GM19099 (cell line): ENCODE data around the gene PHF11.

Experiments
- POLR2A ChIP-seq: IDR thresholded peaks from 3 replicates; pipeline ENCODE4 v1.6.1; 2011; ENCODE audit warnings: low read depth; ENCODE audit not compliant: insufficient read length; ENCODE audit errors: extremely low read depth

PHF11 gene

DNA sequence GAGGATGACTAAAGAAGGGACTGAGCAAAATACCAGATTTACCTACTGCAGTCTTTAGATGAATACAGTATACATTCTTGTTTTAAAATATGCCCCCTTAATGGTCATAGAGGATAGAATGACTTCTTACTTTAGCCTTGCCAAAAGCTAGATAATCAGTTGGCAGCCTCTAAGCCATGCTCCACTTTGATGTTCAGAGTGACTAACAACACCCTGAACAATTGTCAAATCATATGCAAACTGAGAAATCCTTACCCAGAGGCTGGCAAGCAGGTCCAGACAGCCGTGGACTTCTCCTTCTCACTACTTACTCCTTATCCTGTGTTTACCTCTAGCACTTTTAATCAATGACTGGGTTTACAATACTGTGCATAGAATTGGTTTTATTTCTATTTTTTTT, 23.6 kb upstream of the PHF11 start:
- no peak for TF ChIP-seq POLR2A

DNA sequence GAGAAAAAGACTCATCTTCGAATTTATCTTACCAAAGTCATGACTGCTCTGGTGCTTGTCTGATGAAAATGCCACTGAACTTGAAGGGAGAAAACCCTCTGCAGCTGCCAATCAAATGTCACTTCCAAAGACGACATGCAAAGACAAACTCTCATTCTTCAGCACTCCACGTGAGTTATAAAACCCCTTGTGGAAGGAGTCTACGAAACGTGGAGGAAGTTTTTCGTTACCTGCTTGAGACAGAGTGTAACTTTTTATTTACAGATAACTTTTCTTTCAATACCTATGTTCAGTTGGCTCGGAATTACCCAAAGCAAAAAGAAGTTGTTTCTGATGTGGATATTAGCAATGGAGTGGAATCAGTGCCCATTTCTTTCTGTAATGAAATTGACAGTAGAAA, 19.2 kb upstream of the PHF11 start:
- TF ChIP-seq POLR2A, result no peak

DNA sequence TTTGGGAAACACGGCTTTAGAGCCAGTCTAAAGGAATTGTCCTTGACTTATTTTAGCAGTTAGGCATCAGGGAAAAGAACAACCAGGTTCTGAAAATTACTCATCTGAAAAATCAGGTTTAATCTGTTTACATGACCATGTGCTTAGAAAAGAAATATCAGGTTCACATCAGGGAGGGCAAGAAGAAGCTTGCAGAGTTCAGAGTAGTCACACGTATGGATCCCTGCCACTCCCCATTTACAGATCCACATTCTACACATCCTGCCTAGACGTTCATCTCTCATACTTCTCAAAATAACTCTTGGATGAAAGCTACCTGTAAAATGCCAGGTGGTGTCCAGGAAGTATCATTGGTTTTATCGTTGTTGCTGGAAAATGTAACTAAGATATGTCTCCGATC, 14.0 kb upstream of the PHF11 start:
- TF ChIP-seq POLR2A, result no peak

DNA sequence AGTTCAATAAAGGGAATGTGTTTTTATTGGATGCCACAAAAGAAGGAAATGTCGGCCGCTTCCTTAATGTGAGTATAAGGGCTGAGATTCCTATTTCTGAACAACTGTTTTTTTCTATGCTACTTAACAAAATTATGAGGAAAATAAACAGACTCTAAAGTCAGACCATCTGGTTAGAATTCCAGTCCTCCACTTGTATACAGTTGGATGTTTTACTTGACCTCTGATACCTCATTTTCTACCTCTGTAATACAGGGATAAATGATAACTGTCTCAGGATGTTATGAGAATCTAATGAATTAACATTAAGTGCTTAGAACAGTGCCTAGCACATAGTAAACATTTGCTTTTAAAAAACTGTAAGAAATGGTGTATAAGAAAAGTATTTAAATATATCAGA, 7.2 kb upstream of the PHF11 start:
- TF ChIP-seq POLR2A, result no peak

DNA sequence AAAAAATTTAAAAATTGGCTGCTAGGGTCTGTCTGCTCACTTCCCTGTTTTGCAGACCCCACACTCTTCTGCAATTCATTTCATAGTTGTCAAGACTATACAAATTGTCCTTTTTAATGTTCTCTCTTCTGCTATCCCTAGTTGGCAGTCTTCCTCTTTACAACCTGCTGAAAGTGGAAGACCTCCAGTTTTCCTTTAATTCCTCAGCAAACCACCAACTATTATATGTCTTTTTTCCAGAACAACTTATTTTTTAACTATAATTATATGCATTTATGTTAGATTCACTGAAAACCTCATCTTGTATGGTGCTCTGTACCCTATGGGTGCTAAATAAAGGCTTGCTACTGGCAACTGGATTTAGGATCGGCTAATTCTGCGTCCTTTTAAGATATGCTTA, 1.1 kb upstream of the PHF11 start:
- TF ChIP-seq POLR2A, result no peak

DNA sequence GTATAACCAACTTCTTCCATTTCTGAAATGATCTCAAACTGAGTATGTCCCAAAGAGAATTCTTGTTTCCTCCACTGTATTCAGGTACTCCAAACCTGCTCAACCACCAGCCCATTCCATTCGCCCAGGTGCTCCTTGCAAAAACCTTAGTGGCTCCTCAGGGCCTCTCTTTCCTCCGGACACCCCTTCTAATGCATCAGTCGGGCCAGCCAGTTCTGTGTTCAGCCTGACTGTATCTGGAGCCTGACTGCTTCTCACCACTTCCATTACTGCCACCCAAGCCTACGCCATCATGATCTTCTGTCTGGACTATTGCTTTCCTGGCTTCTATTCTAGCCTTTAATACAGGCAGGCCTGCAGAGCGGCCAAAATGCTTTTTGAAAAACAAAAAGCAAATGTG, 1.5 kb downstream of the PHF11 start:
- TF ChIP-seq POLR2A, result no peak

DNA sequence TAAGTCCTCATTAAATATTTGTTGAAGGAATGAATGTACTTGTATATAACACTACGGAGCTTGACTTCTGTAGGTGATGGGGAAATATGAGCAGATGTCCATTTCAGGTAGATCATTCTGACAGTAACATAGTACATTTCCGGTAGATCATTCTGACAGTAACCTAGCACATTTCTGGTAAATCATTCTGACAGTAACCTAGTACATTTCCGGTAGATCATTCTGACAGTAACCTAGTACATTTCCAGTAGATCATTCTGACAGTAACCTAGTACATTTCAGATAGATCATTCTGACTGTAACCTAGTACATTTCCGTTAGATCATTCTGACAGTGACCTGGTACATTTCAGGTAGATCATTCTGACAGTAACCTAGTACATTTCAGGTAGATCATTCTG, 2.5 kb downstream of the PHF11 start:
- no peak for TF ChIP-seq POLR2A

DNA sequence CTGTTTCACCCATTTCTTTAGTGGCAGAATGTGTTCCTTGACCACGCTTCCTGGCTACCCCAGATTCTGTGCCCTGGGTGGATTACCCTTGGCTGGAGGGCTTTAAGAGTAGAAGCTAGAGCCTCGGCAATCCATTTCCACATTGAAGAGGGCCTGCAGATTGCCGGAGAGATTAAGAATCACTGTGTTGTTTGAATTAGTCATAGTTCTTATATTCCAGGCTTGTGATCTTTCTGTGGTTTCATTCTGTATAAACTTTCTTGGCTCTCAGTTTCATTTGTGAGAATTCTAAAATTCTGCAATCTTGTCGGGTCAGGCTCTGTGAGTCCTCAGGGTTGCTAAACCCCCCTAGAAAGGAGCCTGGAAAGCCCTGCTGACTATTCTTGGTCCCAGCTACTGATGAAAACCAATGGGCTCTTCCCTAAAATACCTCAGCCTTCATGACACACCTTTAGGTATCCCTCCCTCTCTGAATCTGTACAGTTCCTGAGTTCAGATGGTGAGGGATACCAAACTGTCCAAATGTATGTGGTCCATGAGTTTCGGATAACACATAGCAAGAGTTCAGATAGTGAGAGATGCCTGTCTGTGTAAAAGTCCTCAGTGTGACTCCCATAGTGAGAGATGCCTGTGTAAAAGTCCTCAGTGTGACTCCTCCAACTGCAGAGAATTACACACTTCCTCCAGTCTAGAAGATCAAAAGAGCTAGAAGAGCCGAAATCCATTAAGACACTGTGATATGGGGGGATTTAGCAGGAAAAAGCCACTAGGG, 4.3 kb downstream of the PHF11 start:
- no peak for TF ChIP-seq POLR2A

DNA sequence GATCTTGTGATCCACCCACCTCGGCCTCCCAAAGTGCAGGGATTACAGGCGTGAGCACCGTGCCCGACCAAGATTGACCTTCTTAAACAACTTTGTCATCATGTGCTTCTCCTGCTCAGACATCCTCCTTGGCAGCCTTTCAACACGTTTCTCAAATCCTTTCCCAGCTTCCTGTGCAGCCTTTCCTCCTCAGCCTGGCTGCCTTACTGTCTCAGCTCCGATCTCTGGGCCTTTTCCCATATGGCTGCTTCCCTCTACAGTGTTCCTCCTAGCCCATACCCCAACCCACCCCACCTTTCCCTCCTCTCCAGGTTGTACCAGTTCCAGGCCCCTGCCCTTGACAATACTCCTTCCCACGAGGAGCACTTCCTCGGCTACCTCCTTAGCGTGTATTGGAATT, 7.2 kb downstream of the PHF11 start:
- no peak for TF ChIP-seq POLR2A

DNA sequence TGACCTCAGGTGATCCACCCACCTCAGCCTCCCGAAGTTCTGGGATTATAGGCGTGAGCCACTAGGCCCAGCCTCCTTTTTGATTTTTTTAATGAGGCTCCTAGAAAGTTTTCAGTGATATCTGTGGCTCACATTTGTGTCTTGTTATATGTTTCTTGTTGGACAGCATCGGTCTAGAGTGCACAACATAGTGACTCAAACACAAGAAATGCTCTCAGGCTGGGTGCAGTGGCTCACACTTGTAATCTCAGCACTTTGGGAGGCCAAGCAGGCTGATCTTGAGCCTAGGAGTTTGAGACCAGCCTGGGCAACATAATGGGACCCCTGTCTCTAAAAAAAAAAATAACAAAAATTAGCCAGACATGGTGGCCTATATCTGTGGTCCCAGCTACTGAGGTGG, 8.2 kb downstream of the PHF11 start:
- TF ChIP-seq POLR2A, result no peak

DNA sequence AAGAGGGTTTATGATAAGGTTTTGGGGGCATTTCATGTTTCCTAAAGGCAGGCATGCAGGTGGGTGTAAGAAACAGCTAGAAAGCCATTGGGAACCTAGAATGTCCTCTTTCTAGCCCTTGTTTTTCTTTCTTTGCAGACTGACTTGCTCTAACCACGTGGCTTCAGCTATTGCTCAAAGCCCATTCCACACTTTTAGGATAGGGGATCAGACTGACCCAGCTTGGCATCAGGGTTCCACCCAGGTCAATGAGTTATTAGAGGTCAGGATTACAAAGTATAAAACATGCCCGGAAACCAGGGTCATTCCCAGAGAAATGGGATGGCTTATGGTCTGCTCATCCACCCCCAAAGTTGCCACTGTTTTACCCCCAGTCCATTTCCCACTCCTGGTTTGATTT, 16.8 kb downstream of the PHF11 start:
- no peak for TF ChIP-seq POLR2A

DNA sequence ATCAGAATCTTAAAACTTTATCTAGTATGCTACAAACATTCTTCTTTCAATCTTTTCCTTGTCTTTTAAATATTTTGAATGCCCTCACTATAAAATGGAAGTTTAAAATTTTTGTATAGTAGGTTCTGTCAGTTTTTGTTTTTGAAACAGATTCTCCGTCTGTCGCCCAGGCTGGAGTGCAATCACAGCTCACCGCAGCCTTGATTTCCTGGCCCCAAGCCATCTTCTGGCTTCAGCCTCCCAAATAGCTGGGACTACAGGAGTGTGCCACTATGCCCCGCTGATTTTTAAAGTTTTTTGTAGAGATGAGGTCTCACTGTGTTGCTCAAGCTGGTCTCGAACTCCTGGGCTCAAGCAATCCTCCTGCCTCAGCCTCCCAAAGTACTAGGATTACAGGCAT, 20.7 kb downstream of the PHF11 start:
- no peak for TF ChIP-seq POLR2A

DNA sequence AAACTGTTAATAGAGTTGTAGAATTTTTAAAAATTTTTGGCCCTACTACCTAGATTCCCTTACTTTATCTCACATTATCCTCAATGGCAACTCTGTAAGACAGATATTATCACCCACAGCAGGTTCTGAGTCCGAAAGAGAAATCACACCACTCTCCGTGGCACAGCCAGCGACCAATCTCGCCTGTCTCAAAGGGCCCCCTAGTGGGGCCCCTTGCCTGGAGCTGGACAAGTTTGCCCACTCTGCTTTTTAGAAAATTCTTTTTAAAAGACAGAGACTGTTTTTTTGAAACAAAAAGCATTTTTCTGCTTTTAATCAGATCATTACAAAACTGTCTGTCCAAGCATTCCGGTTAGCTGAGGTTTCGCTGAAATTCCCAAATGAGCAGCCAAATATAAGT, 21.7 kb downstream of the PHF11 start:
- TF ChIP-seq POLR2A, result no peak

DNA sequence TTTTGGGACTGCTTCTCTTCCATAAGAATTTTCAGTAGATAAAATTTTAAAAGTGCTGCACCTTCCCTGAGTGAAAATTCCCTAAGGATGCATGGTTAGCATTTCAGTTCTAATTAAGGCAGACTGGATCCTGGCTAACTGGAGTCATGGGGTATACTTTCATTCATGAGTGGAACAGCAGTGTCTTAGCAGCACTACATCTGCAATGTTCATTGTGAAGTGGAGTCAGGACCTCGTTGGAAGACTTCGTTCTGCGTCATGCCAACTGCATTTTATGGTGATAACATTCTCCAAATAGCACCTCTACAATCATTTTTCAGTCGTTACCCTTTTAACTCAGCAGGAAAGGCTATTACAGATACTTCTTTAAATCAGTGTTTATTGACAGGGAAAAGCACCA, 25.5 kb downstream of the PHF11 start:
- no peak for TF ChIP-seq POLR2A

DNA sequence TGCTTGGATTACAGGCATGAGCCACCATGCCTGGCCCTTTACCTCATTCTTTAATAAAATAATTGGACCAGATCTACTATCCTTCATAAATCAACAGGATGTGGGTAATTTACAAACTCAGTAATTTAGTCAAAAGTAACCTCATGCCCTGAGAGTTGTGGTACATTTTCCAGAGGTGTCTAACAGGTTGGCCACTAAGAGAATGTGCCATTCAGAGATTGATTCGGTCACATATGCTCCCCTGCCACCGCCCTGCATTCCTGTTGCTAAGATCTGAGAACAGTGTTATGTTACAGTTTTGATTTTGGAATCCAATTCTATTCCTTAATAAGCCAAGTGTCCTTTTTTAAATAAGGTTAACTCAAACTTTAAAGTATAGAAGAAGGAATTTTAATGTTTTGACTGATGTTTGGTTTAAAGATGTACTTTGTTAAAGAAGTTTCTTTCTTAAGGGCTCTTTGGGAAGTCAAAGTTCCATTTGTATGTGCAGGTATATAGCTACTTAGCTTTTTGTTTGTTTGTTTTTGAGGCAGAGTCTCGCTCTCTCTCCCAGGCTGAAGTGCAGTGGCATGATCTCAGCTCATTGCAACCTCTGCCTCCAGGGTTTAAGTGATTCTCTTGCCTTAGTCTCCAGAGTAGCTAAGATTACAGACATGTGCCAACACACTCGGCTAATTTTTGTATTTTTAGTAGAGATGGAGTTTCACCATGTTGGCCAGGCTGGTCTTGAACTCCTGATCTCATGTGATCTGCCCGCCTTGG, 29.2 kb downstream of the PHF11 start:
- TF ChIP-seq POLR2A, result no peak

DNA sequence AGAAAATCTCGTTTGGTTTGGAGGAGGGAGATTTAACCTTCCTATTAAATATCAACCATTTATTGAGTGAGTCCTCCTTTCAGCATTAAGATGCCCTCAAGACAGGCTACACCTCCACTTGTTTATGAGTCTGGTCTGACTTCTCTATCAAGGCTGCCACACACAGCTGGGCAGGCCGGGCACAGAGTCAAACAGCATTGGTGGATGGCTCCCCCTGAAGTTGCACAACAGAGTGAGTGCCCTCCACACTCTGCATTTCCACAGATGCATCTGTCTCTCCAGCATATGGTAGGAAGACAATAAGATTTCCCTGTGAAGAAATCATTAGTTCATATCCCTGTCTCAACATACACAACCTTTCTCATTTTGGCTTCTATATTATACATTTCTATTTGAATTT, 31.4 kb downstream of the PHF11 start:
- TF ChIP-seq POLR2A, result no peak
